ENCODE measurements around the gene S100P.

Gene S100P

DNA sequence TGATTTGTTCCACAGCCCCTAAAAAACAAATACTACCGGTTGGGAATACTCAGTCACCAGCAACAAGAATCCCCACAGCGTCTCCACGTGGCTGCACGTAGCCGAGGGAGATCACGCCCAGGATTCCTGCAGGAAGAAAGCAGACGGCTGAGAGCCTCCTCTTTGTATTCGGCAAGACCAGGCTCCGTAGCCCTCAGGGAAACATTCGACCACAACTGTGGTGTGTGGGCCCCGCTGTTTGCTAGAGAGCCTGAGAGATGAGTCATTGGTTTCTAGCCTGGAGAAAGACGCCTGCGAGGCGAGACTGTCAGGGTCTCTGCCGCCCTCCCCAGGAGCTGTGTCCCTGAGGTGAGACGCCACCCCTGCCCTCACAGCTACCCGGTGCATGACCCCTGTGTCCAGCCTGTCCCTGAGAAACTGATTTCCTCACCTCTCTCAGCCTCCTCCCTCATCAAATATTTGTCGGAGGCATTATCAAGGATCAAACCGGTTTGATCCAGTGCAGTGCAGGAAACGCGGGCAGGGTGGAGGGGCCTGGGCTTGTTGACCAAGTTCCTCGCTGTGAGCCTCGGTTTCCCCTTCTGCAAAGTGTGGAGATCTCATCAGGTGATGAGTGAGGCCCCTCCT is 4.7 kb upstream of the S100P start:
- Histone ChIP-seq H3K4me1 (ENCODE audit: control insufficient read depth, insufficient read depth, low read length) (peaks cover 41% of the 10 kb centered on the region), H3K4me3 (ENCODE audit: low read depth, low read length) (peak overlapping the region; percentile 36; the same call in 1 of the 2 replicates), H3K27me3 (ENCODE audit: control insufficient read depth, insufficient read depth, low read length) (no peaks in the 10 kb centered on the region), H3K9me3 (ENCODE audit: control insufficient read depth, insufficient read depth, low read depth, low read length) (peaks cover 12% of the 10 kb centered on the region), H3K36me3 (ENCODE audit: control insufficient read depth, insufficient read depth, low read length) (no peaks in the 10 kb centered on the region), H3K27ac (ENCODE audit: low read depth, low read length) (peak overlapping the region; percentile 68; the same call in 1 of the 2 replicates), H3K9ac (ENCODE audit: low read length) (peak overlapping the region; percentile 87)

DNA sequence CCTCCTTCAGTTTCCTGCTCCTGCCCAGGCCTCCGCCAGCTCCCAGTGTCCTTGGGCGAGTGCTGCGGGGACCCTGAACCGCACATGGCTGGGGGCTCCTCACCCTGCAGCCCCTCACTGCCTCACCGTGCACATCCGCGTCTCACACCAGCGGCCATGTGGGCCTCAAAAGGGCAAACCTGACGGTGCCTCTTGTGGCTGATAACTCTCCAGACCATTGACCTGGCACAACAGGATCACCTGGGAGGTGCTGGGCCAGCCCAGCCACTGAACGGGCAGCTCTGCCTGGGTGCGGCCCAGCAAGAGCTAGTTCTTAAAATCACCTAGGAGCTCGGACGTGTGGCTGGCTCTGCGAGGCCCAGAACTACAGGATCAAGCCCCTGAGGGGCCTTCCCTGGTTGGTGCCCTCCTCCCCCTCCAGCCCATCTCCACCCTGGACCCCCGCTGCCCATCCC is 4.1 kb upstream of the S100P start:
- Histone ChIP-seq H3K9me3 (ENCODE audit: control insufficient read depth, insufficient read depth, low read depth, low read length) (peaks cover 12% of the 10 kb centered on the region), H3K36me3 (ENCODE audit: control insufficient read depth, insufficient read depth, low read length) (no peaks in the 10 kb centered on the region), H3K27me3 (ENCODE audit: control insufficient read depth, insufficient read depth, low read length) (no peaks in the 10 kb centered on the region), H3K4me3 (ENCODE audit: low read depth, low read length) (peak overlapping the region; percentile 36; the same call in 1 of the 2 replicates), H3K4me1 (ENCODE audit: control insufficient read depth, insufficient read depth, low read length) (peaks cover 45% of the 10 kb centered on the region), H3K9ac (ENCODE audit: low read length) (peak overlapping the region; percentile 87), H3K27ac (ENCODE audit: low read depth, low read length) (peak overlapping the region; percentile 68; the same call in 1 of the 2 replicates)

DNA sequence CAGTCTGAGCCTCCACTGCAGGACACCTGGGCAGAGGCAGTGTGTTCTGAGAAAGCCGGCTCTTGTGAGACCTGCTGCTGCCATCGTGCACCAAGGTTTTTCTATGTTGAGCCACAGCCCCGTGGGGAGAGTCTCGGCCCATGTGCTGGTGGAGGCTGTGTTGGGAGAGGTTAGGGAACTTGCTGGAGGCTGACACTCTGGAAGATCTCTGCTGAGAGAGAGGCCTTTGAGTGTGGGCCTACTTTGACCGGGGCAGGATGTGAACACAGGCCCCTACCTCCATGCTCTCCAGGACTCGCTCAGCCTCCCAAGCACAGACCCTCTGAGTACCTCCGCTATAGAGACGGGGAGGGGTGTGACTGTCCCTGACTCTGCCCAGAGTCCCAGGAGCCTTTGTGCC is 1.3 kb upstream of the S100P start:
- no peak overlapping the region for H3K4me3 ChIP-seq (ENCODE audit: low read depth, low read length)
- H3K4me1 ChIP-seq (ENCODE audit: control insufficient read depth, insufficient read depth, low read length), result peaks cover 55% of the 10 kb centered on the region
- no peaks in the 10 kb centered on the region for H3K36me3 ChIP-seq (ENCODE audit: control insufficient read depth, insufficient read depth, low read length)
- no peak overlapping the region for H3K27ac ChIP-seq (ENCODE audit: low read depth, low read length)
- no peaks in the 10 kb centered on the region for H3K27me3 ChIP-seq (ENCODE audit: control insufficient read depth, insufficient read depth, low read length)
- H3K9ac ChIP-seq (ENCODE audit: low read length), result no peak overlapping the region
- H3K9me3 ChIP-seq (ENCODE audit: control insufficient read depth, insufficient read depth, low read depth, low read length), result peaks cover 4% of the 10 kb centered on the region

DNA sequence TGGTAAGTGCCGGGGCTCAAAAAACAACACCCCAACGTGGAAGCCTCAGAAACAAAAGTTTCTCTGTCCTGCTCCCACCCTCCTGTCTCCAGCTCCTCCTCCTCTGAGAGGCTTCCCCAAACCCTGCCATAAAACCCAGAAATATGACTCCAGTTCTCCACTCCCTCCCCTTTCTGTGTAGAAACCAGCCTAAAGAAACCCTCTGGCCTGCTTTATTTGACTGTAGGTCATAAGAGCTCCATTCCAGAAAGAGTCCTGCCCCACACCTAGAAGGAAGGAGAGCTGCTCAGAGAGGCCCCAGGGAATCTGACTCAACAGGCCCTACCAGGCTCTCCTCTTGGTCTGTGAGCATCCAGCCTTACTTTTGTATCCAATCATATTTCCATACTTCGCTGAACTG is 872 bp upstream of the S100P start:
- no peaks in the 10 kb centered on the region for H3K27me3 ChIP-seq (ENCODE audit: control insufficient read depth, insufficient read depth, low read length)
- H3K4me1 ChIP-seq (ENCODE audit: control insufficient read depth, insufficient read depth, low read length), result peaks cover 55% of the 10 kb centered on the region
- no peak overlapping the region for H3K4me3 ChIP-seq (ENCODE audit: low read depth, low read length)
- H3K9ac ChIP-seq (ENCODE audit: low read length), result no peak overlapping the region
- H3K9me3 ChIP-seq (ENCODE audit: control insufficient read depth, insufficient read depth, low read depth, low read length), result peaks cover 2% of the 10 kb centered on the region
- no peak overlapping the region for H3K27ac ChIP-seq (ENCODE audit: low read depth, low read length)
- no peaks in the 10 kb centered on the region for H3K36me3 ChIP-seq (ENCODE audit: control insufficient read depth, insufficient read depth, low read length)

DNA sequence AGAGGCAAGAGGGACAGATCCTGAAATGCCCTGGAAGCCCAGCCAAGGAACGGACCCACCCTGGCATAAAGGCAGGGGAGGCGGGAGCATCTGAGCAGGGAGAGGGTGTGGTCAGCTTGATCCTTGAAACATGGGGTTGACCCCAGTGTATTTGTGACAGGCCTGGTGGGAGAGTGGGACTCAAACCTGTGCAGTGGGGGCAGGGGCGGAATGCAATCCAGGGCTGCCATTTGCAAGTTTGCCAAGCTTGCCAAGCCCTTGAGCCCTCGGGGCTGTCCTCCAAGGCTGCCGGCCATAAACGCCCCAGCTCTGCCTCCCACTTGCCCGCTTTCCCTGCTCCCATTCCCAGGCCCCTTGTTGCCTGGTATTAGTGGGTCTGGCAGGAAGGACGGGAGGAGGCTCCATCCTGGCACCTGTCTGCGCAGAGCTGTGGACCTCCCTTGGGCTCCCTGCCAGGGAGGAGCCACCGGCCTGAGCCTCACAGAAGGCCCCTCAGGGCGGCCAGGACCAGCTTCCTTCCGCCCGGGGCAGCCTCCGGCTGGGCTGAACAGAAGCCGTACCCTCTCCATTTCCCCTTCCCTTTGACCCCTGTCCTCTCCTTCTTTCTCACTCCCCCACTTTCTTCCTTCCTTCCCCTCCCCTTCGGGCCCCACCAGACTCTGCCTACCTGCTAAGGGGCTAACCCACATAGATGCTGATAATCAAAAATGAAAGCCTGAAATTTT is 661 bp downstream of the S100P start:
- peaks cover 42% of the 10 kb centered on the region for H3K4me1 ChIP-seq (ENCODE audit: control insufficient read depth, insufficient read depth, low read length)
- no peak overlapping the region for H3K27ac ChIP-seq (ENCODE audit: low read depth, low read length)
- H3K9me3 ChIP-seq (ENCODE audit: control insufficient read depth, insufficient read depth, low read depth, low read length), result no peaks in the 10 kb centered on the region
- H3K4me3 ChIP-seq (ENCODE audit: low read depth, low read length), result no peak overlapping the region
- no peaks in the 10 kb centered on the region for H3K36me3 ChIP-seq (ENCODE audit: control insufficient read depth, insufficient read depth, low read length)
- no peaks in the 10 kb centered on the region for H3K27me3 ChIP-seq (ENCODE audit: control insufficient read depth, insufficient read depth, low read length)
- H3K9ac ChIP-seq (ENCODE audit: low read length), result no peak overlapping the region

DNA sequence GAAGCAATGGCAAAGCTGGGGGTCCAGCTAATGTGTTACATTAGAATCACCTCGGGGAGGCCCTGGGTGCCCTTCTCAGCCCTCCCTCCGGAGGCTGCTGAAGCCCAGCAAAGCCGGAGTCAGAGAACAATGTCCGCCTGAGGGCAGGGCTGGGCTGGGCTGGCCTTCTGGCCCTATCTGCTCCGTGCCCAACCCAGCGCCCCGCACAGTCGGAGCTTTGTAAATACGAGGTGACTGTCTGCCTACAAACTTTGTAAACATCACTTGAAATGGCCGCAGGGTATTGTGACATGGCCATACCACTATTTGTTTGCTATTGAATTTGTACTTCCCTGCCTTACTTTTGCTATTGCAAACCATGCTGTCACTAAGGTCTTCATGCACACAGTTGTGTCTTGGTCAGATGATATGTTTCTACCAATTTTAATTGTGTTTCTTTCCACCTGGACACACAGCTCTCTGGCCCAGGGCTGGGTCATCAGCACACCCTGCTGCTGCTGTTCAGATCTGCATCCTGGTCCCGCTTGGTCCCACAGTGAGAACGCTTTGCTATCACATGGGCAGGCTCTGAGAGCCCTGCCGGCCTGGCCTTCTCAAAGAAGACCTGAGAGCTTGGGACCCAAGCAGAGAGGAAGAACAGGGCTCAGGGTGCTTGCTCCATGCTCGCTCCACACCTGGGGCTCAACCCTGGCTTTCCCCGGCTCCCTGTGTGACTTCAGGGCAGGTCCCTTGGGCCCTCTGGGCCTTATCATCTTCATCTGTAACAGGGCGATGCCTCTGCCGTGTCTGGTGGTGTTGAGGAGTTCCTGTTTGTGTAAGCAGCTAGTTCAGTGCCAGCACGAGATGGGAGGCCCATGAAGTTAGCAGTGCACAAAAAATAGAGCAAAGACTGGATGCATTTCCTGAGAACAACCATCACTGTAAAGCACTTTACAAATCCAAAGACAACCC is 2.3 kb downstream of the S100P start:
- peaks cover 5% of the 10 kb centered on the region; the same call in 1 of the 2 replicates for H3K36me3 ChIP-seq (ENCODE audit: control insufficient read depth, insufficient read depth, low read length)
- no peak overlapping the region for H3K4me3 ChIP-seq (ENCODE audit: low read depth, low read length)
- H3K27me3 ChIP-seq (ENCODE audit: control insufficient read depth, insufficient read depth, low read length), result no peaks in the 10 kb centered on the region
- H3K9me3 ChIP-seq (ENCODE audit: control insufficient read depth, insufficient read depth, low read depth, low read length), result no peaks in the 10 kb centered on the region
- 0 out of 2 replicates have a peak overlapping the region, but pooled peaks have one; percentile 1 for H3K27ac ChIP-seq (ENCODE audit: low read depth, low read length)
- H3K9ac ChIP-seq (ENCODE audit: low read length), result peak overlapping the region; percentile 30
- peaks cover 31% of the 10 kb centered on the region for H3K4me1 ChIP-seq (ENCODE audit: control insufficient read depth, insufficient read depth, low read length)

- no peak overlapping the region for H3K27ac ChIP-seq (ENCODE audit: low read depth, low read length)
- no peaks in the 10 kb centered on the region for H3K27me3 ChIP-seq (ENCODE audit: control insufficient read depth, insufficient read depth, low read length)
- H3K9ac ChIP-seq (ENCODE audit: low read length), result peak overlapping the region; percentile 30
- no peaks in the 10 kb centered on the region for H3K9me3 ChIP-seq (ENCODE audit: control insufficient read depth, insufficient read depth, low read depth, low read length)
- H3K4me3 ChIP-seq (ENCODE audit: low read depth, low read length), result no peak overlapping the region
- H3K36me3 ChIP-seq (ENCODE audit: control insufficient read depth, insufficient read depth, low read length), result peaks cover 5% of the 10 kb centered on the region; the same call in 1 of the 2 replicates
- H3K4me1 ChIP-seq (ENCODE audit: control insufficient read depth, insufficient read depth, low read length), result peaks cover 31% of the 10 kb centered on the region
These were observed 2.9 kb downstream of the S100P start for GRCh38 chr4:6696611-6697010.

- Histone ChIP-seq H3K9me3 (ENCODE audit: control insufficient read depth, insufficient read depth, low read depth, low read length) (no peaks in the 10 kb centered on the region), H3K4me3 (ENCODE audit: low read depth, low read length) (no peak overlapping the region), H3K27ac (ENCODE audit: low read depth, low read length) (no peak overlapping the region), H3K4me1 (ENCODE audit: control insufficient read depth, insufficient read depth, low read length) (peaks cover 31% of the 10 kb centered on the region), H3K36me3 (ENCODE audit: control insufficient read depth, insufficient read depth, low read length) (peaks cover 5% of the 10 kb centered on the region; the same call in 1 of the 2 replicates), H3K9ac (ENCODE audit: low read length) (no peak overlapping the region), H3K27me3 (ENCODE audit: control insufficient read depth, insufficient read depth, low read length) (no peaks in the 10 kb centered on the region)
These were observed 3.5 kb downstream of the S100P start for GRCh38 chr4:6697131-6697530.

DNA sequence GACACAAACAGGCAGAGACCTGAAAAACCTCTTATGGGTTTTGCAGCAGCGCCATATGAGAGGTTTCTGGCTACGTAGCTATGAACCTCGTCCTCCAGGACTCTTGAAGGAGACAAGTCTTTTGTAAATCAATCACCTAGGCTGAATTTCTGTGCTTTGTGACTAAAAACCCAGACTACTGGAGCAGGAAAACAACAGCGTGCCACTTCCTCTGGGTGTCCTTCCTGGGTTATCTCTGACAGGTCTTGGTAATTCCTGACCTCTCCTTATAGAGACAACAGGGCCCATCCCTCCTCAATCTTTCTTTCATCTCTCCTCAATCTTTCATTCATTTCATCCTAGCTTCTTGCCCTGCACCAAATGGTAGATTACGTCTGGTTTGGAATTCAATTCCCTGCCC is 5.7 kb downstream of the S100P start:
- H3K9ac ChIP-seq (ENCODE audit: low read length), result no peak overlapping the region
- peaks cover 10% of the 10 kb centered on the region; the same call in 1 of the 2 replicates for H3K4me1 ChIP-seq (ENCODE audit: control insufficient read depth, insufficient read depth, low read length)
- H3K27me3 ChIP-seq (ENCODE audit: control insufficient read depth, insufficient read depth, low read length), result no peaks in the 10 kb centered on the region
- no peak overlapping the region for H3K27ac ChIP-seq (ENCODE audit: low read depth, low read length)
- H3K9me3 ChIP-seq (ENCODE audit: control insufficient read depth, insufficient read depth, low read depth, low read length), result peaks cover 10% of the 10 kb centered on the region; the same call in 1 of the 2 replicates
- no peak overlapping the region for H3K4me3 ChIP-seq (ENCODE audit: low read depth, low read length)
- peaks cover 13% of the 10 kb centered on the region for H3K36me3 ChIP-seq (ENCODE audit: control insufficient read depth, insufficient read depth, low read length)

DNA sequence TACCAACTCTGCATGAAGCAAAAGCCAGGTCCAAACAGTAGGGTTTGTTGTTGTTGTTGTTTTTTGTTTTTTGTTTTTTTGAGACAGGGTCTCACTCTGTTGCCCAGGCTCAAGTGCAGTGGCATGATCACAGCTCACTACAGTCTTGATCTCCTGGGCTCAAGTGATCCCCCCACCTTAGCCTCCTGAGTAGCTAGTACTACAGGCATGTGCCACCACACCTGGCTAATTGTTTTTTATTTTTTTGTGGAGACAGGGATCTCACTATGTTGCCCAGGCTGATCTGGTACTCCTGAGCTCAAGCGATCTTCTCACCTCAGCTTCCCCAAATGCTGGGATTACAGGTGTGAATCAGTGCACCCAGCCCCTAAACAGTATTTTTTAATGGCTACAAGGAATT is 6.2 kb downstream of the S100P start:
- Histone ChIP-seq H3K27me3 (ENCODE audit: control insufficient read depth, insufficient read depth, low read length) (no peaks in the 10 kb centered on the region), H3K4me3 (ENCODE audit: low read depth, low read length) (no peak overlapping the region), H3K4me1 (ENCODE audit: control insufficient read depth, insufficient read depth, low read length) (peaks cover 10% of the 10 kb centered on the region; the same call in 1 of the 2 replicates), H3K9ac (ENCODE audit: low read length) (no peak overlapping the region), H3K9me3 (ENCODE audit: control insufficient read depth, insufficient read depth, low read depth, low read length) (peaks cover 10% of the 10 kb centered on the region; the same call in 1 of the 2 replicates), H3K36me3 (ENCODE audit: control insufficient read depth, insufficient read depth, low read length) (peaks cover 13% of the 10 kb centered on the region), H3K27ac (ENCODE audit: low read depth, low read length) (no peak overlapping the region)

All from HUES6 (cell line).